Activated effector memory CD4-positive, alpha-beta T cell treated with Interleukin-2 at 50 U/mL for 16 hours (primary cell): ENCODE data around the gene NDUFS5.
"Not testable (repeated sequence)": the region's sequence is repeated elsewhere in the genome, so short reads cannot be mapped to it uniquely, and the experiment has no call there.

Experiments
- DNase-seq: peaks from one replicate; pipeline ENCODE4 v3.0.0-alpha.2; 2020

NDUFS5 gene

DNA sequence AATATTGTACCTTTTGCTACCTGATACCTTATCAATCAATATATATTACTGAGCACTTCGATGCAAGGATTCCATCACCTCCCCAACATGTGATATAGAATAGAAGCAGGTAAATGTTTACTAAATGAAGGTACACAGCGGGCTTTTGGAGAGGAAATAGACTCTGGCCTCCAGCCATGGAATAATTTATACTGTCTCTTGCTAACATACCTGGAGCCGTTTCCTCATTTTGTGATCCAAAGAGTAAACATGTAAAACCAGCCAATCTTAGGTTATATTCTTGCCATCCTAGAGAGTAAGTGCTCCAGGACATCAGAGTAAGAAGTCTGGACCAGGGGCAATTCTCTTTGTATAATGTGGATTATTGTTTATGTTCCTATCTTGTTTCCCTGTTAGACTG is 39.4 kb downstream of the NDUFS5 start:
- no peak for DNase-seq

DNA sequence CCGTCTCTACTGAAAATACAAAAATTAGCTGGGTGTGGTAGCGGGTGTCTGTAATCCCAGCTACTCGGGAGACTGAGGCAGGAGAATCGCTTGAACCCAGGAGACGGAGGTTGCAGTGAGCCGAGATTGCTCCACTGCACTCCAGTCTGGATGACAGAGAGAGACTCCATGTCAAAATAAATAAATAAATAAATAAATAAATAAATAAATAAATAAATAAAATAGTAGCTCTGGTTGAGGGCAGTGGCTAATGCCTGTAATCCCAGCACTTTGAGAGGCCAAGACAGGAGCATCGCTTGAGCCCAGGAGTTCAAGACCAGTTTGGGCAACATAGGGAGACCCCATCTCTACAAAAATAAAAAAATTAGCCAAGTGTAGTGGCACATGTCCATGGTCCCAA is 42.1 kb downstream of the NDUFS5 start:
- DNase-seq = not testable (repeated sequence)

DNA sequence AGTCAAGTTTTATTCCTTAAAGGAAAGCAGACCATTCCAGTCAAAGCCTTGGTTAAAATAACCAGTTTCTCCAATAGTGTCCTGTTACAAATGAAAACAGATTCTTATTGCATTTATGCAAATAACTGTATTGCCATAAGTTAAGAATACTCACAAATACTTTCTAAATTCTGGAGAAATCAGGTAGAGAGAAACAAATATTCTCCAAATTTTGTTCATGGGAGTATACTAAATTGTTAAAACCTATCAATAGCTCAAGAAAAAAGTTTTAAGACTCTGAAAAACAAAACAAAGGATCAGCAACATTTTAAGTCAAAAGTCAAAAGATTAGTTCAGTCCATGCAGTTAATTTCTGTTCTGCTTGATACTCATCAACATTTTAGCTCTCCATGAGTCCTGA is 45.4 kb downstream of the NDUFS5 start:
- DNase-seq = not testable (repeated sequence)

GRCh38 chr1:39076127-39076798 is 50.1 kb downstream of the NDUFS5 start:
- DNase-seq = no peak

DNA sequence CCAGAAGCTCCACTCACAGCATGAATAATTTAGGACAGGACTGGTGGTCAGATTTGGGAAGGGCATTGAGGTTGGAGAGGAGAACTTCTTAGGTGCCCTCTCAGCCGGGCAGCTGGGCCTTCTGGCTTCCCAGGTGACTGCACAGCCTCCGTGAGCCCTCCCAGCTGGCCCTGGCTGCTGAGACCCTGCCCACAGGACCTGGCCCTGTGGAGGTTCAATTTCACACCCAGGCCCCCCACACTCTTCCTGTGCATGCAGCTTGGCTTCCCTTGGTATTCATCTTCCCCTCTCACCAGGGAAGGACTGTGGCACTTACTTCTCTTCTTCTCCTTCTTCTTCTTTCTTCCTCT is 50.6 kb downstream of the NDUFS5 start:
- DNase-seq = no peak

DNA sequence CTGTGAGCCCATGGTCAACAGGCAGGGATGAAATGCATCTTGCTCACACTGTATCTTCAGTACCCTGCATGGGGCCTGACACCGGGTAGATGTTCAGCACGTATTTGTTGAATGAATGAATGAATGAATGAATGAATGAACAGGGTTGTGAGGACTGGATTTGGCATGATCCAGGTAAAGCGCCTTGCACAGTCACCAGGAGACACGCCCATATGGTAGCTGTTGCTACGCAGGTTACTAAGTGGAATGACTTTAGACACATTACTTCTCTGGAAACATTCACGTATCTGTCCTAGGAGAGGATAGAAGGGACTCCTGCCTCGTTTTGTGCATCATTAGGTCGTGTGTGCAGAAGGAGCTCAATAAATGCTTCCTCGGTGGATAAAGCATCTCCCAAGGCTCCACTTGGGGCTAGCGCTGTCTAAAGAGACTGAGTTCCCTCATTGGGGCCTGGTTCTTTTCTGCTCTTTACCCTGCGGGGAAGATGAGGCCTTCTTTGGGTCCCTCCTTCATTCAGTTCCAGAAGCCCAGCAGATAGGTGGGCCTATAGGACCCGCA is 54.2 kb downstream of the NDUFS5 start:
- DNase-seq = no peak

GRCh38 chr1:39080831-39081270 is 54.7 kb downstream of the NDUFS5 start:
- no peak for DNase-seq

DNA sequence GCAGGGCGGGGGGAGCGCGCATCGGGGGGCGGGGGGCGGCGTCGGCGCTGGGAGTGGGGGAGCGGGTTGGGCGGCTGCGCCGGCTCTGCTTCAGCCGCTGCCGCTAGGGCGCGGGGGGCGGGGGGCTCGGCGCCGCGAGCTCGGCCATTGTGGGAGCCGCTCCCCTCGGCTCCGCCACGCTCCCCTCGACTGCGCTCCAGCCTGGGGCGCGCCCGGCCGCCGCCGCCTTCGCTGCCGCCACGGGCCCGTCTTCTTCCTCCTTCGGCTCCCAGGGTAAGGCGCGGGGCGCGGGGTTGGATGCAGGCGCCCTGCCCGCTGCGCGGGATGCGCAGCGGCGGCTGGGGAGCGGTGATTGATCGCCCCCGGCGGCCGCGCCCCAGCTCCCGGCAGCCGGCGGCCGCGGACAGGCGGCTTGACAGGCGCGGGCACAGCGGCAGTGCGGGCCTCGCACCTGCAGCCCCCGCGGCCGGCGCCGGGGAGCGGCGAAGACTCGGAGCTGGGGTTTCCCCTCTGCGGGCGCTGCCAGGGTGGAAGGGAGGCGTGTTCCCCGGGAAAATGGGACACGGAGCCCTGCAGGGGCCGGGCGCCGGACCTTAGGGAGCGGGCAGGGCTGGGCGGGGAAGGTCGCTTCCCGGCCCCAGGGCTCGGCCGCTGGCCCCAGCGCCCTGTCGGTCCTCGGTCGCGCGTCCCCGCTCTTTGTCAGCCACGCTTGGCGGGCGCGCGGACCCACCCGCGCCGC is 55.3 kb downstream of the NDUFS5 start:
- no peak for DNase-seq

DNA sequence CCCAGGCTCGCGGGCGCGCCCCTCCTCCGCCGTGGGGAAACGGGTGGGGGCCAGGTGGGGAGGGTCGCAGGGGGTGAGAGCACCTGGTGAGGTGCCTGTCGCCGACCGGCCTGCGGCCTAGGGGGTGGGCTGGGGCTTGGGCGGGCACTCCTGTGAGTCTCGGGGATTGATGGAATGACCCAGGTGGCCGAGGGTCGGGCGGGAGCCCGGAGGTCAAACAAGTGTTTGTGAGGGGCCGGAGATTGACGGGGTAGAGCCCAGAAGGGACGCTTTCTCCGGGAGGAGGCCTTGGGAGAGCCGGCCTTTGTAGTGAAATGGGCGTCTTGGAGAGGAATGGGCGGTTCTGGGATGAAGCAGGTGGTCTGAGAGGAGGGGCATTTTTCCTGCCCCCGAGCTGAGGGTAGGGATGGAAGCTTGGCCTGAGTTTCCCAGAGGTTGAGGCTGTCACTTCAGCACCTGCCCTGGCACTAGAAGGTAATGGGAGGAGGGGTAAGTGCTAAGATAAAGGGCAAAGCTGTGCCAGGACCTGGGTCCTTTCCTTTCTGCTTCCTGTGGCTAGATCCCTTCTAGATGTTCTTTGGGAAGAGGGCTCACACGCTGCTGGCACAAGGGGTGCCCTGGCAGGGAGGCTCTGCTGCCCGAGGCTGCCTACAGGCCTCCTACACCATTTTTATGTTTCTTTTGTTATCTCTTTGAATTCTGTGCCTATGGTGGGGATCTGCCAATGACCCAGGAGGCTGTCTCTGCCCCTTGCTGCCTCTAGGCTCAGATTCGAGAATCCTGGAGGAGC is 56.1 kb downstream of the NDUFS5 start:
- no peak for DNase-seq

GRCh38 chr1:39082811-39083576 is 56.8 kb downstream of the NDUFS5 start:
- DNase-seq = no peak

DNA sequence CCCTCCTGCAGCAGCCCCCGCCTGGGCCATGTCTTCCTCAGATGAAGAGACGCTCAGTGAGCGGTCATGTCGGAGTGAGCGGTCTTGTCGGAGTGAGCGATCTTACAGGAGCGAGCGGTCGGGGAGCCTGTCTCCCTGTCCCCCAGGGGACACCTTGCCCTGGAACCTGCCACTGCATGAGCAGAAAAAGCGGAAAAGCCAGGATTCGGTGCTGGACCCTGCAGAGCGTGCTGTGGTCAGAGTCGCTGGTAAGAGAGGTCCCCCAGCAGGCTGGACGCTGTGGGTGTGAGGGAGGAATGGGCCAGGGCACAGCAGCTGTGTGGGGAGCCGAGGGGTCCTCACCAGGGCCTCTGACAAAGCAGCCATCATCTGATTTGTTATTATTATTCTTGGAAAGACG is 58.0 kb downstream of the NDUFS5 start:
- DNase-seq = no peak
